K562 (cell line): ENCODE data around the gene MICAL2. TPM values are rescaled to one million over a fixed set of nuclear protein-coding genes. Genes with fewer than 3 reads are reported as not detected.

ENCODE experiments used
- ATAC-seq: fragments of 200-7000 bp; cut with Tn5 transposase; 3 replicates; pipeline ENCODE4 v1.9.1; 2020; ENCODE audit warnings: moderate library complexity
- BruUV-seq: library from RNA; stranded (reverse); fragments of 400-500 nt; replicated peaks from 2 replicates; lab custom pipeline; 2021; lab: Mats Ljungman, UMichigan
- CTCF ChIA-PET: fragments of 300-600 bp; formaldehyde crosslinking; extraction: SDS; loops from one replicate; lab custom pipeline; 2021; ENCODE audit warnings: low intra/inter-chr PET ratio; lab: Yijun Ruan, JAX
- POLR2A ChIA-PET: fragments of 300-600, 350-650 bp; sonication (Branson Sonifier 250); formaldehyde crosslinking; extraction: SDS; loops from one replicate; lab custom pipeline; 2021; ENCODE audit warnings: antibody characterized with exemption, inconsistent platforms; lab: Yijun Ruan, JAX
- DNase-seq, 4 experiments: peaks; one replicate each; pipeline versions ENCODE4 v3.0.0 to v3.0.0-alpha.2; 2011 to 2018; ENCODE audit warnings: low spot score in 3 of 4, mixed read lengths in 3 of 4; ENCODE audit errors: extremely low read depth in 1 of 4
- FAIRE-seq: peaks from 2 replicates; lab custom pipeline; 2011; peaks lifted over from hg19 to GRCh38; lab: Jason Lieb, UNC
- H2AFZ ChIP-seq: 2 replicates; pipeline ENCODE4 v1.6.0; 2011; ENCODE audit warnings: low read depth, low read length, control low read depth, inconsistent platforms
- H3K27ac ChIP-seq: fragments of 200-600 bp; 3 replicates; pipeline ENCODE4 v1.8.0; 2011; ENCODE audit warnings: low read depth, mild to moderate bottlenecking, control low read depth, inconsistent platforms, low read length, moderate library complexity, mixed read lengths; ENCODE audit errors: extremely low read depth
- H3K27me3 ChIP-seq, 2 experiments: fragments of 300-600 bp in 1 of 2; 2 replicates in 1 of 2; 3 replicates in 1 of 2; pipeline versions ENCODE4 v1.6.0 to v1.8.0; 2011; ENCODE audit warnings: inconsistent platforms in 2 of 2, low read length in 2 of 2, mild to moderate bottlenecking in 1 of 2, mixed read lengths in 1 of 2, moderate library complexity in 1 of 2; ENCODE audit not compliant: control insufficient read depth in 2 of 2, insufficient read depth in 2 of 2
- H3K36me3 ChIP-seq: fragments of 300-600 bp; 3 replicates; pipeline ENCODE4 v1.8.0; 2011; ENCODE audit warnings: mild to moderate bottlenecking, low read length, inconsistent platforms; ENCODE audit not compliant: control insufficient read depth, insufficient read depth
- H3K4me1 ChIP-seq, 2 experiments: fragments of 200-600 bp in 1 of 2; replicated peaks in 1 of 2; 2 replicates in 1 of 2; 3 replicates in 1 of 2; pipeline versions ENCODE4 v1.5.1 to v1.8.0; 2011; ENCODE audit warnings: inconsistent platforms in 2 of 2, low read length in 2 of 2, mild to moderate bottlenecking in 1 of 2, mixed read lengths in 1 of 2, moderate library complexity in 1 of 2; ENCODE audit not compliant: control insufficient read depth in 2 of 2, insufficient read depth in 2 of 2
- H3K4me2 ChIP-seq: 2 replicates; pipeline ENCODE4 v1.6.1; 2011; ENCODE audit warnings: low read length, control low read depth, inconsistent platforms, mixed read lengths; ENCODE audit not compliant: insufficient read depth
- H3K4me3 ChIP-seq: fragments of 200-600 bp; sonication (generic), shearing (Covaris generic); 2 replicates; pipeline ENCODE4 v1.5.1; 2016; ENCODE audit warnings: control low read depth, inconsistent platforms
- H3K79me2 ChIP-seq: fragments of 200-600 bp; 3 replicates; pipeline ENCODE4 v1.8.0; 2011; ENCODE audit warnings: low read length, inconsistent platforms; ENCODE audit not compliant: control insufficient read depth, insufficient read depth
- H3K9ac ChIP-seq, 2 experiments: 2 replicates each; pipeline versions ENCODE4 v1.6.0 to v1.6.1; 2011; ENCODE audit warnings: low read depth in 2 of 2, low read length in 2 of 2, control low read depth in 1 of 2, inconsistent platforms in 1 of 2, mild to moderate bottlenecking in 1 of 2, mixed read lengths in 1 of 2; ENCODE audit not compliant: insufficient read depth in 1 of 2
- H3K9me1 ChIP-seq: one replicate; pipeline ENCODE4 v1.6.0; 2011; ENCODE audit warnings: inconsistent platforms, mild to moderate bottlenecking, low read length, moderate library complexity; ENCODE audit not compliant: control insufficient read depth, insufficient read depth
- H3K9me3 ChIP-seq: replicated peaks from 2 replicates; pipeline ENCODE4 v1.5.1; 2011; ENCODE audit warnings: low read depth, low read length, inconsistent platforms; ENCODE audit not compliant: control insufficient read depth, insufficient read depth
- H4K20me1 ChIP-seq: replicated peaks from 2 replicates; pipeline ENCODE4 v1.6.1; 2011; ENCODE audit warnings: low read length, inconsistent platforms, mixed read lengths; ENCODE audit not compliant: control insufficient read depth, insufficient read depth
- ATF3 ChIP-seq, 2 experiments: fragments of 450-650 bp in 1 of 2; sonication (generic) in 1 of 2; formaldehyde crosslinking in 1 of 2; IDR thresholded peaks in 1 of 2; conservative IDR thresholded peaks in 1 of 2; 2 replicates each; pipeline versions ENCODE4 v1.6.1 to v1.8.1; 2016 to 2023; ENCODE audit warnings: mild to moderate bottlenecking in 2 of 2, moderate library complexity in 2 of 2, inconsistent platforms in 1 of 2, missing genetic modification reagents in 1 of 2
- CEBPG ChIP-seq, 3 experiments: fragments of 200-800 bp in 1 of 3; sonication (Bioruptor generic) in 1 of 3; sonication (generic) in 1 of 3; formaldehyde crosslinking in 1 of 3; IDR thresholded peaks in 2 of 3; conservative IDR thresholded peaks in 1 of 3; 2 replicates each; pipeline versions ENCODE4 v1.6.1 to v1.8.0; 2016 to 2022; ENCODE audit warnings: missing compliant biosample characterization in 2 of 3, missing genetic modification characterization in 2 of 3, mild to moderate bottlenecking in 1 of 3, missing genetic modification reagents in 1 of 3
- GATAD2B ChIP-seq: fragments of 450-650 bp; IDR thresholded peaks from 2 replicates; pipeline ENCODE4 v1.6.1; 2017; ENCODE audit warnings: mild to moderate bottlenecking, borderline replicate concordance
- PHTF2 ChIP-seq: fragments of 250-450 bp; sonication (Bioruptor Pico); IDR thresholded peaks from 2 replicates; pipeline ENCODE4 v1.5.0; 2021; ENCODE audit warnings: mild to moderate bottlenecking
- RAD21 ChIP-seq, 2 experiments: fragments of 250-450 bp in 1 of 2; fragments of 450-650 bp in 1 of 2; sonication (Bioruptor Pico) in 1 of 2; formaldehyde crosslinking in 1 of 2; IDR thresholded peaks in 1 of 2; conservative IDR thresholded peaks in 1 of 2; 2 replicates each; pipeline versions ENCODE4 v1.4.0 to v1.8.0; 2020 to 2022; ENCODE audit warnings: mild to moderate bottlenecking in 2 of 2, moderate library complexity in 1 of 2
- ZBED1 ChIP-seq: IDR thresholded peaks from 2 replicates; pipeline ENCODE4 v1.6.1; 2014
- WGBS: fragments of 100-300 bp; shearing (Covaris generic); methylation state at CpG from one replicate; pipeline ENCODE4 v1.1.6; 2016; ENCODE audit warnings: low coverage, mixed read lengths; ENCODE audit not compliant: insufficient coverage; ENCODE audit errors: missing lambda C conversion rate; 5-methylcytosine and 5-hydroxymethylcytosine counted together
- in situ Hi-C: fragments of 300-500 bp; cut with MboI; formaldehyde crosslinking; loops from 4 replicates; pipeline ENCODE4 v1.15.0; 2018; ENCODE audit warnings: inconsistent platforms, mixed read lengths
- intact Hi-C: fragments of 100-400 bp; cut with micrococcal nuclease; formaldehyde crosslinking; loops from 2 replicates; pipeline ENCODE4 v1.14.2; 2022
- polyA plus RNA-seq, 8 experiments: library from polyadenylated mRNA; depleted of rRNA in 4 of 8; stranded (reverse) in 5 of 8; unstranded in 3 of 8; fragments of >200 nt; fragmentation: Nextera tagmentation in 2 of 8; fragmentation: Illumina TruSeq in 1 of 8; extraction: Ambion mirVana in 2 of 8; extraction: Trizol in 1 of 8; gene quantifications; 2 replicates each; pipeline versions ENCODE4 v1.2.1 to v1.2.3, GENCODE V29; 2011 to 2014; ENCODE audit warnings: inconsistent platforms in 1 of 8, missing spikeins in 1 of 8
- total RNA-seq, 7 experiments: library from RNA; depleted of rRNA in 6 of 7; stranded (reverse); fragments of >200 nt in 6 of 7; fragmentation: Illumina TruSeq in 2 of 7; extraction: Trizol in 2 of 7; gene quantifications; 2 replicates each; pipeline versions ENCODE4 v1.2.1 to v1.2.3, GENCODE V29; 2011 to 2021; ENCODE audit warnings: low replicate concordance in 1 of 7
- TF ChIP-seq, protein P1 (sequence below), 3 experiments: IDR thresholded peaks in 2 of 3; conservative IDR thresholded peaks in 1 of 3; 2 replicates each; pipeline ENCODE4 v1.5.1; 2011 to 2012; ENCODE audit warnings: low read length in 3 of 3, mild to moderate bottlenecking in 3 of 3, control low read depth in 2 of 3, improper control_type of control experiment in 1 of 3, inconsistent platforms in 1 of 3, low read depth in 1 of 3, mixed read lengths in 1 of 3, moderate library complexity in 1 of 3; ENCODE audit not compliant: insufficient read depth in 2 of 3

Gene MICAL2
- total and polyA plus RNA-seq, 9 of the 15 experiments (the other 6 are each of a cell fraction or from before 2014, with no cell fraction given) = 4.7 to 64.2 (median 33.6) TPM

DNA sequence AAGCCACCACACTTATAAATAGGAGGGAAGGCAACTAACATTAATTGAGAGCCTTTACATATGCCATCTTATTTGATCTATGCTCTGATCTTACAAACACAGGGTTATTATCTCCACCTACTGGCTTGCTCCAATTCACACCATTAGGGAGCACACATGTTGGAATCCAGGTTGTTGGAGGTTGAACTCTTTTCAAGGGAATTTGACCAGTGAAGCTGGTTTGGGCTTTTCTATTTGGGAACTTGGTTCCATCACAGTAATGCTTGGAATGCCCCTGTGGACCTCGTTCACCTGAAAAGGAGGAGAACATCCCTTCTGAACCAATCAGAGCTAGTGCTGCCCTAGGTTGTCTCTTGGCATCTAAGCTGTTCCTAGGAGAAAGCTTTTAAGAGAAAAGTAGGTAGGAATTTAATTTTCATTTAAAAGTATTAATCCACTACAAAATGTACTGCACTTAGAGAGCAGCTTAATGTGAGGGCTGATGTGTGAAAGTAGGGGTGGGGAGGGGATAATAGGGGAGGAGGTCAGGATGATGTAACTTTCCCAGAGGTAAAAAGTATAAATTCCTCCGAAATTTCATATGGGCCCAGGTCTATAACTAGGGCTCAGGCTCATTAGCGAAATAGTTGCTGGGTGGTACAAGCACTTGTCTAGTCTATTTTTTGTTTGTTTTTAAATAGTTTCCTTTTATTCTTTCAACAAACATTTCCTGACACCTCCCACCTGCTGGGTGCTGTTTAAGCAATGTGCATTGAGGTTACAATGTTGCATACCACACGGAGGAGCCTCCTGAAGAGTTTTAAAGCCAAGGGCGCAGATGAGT lies 7.6 kb upstream of the MICAL2 start:
- ChIA-PET CTCF (interaction anchor here (1.3 kb wide), 1 partner anchor 134 kb away, joined by 3 read pairs; no protein-coding TSS in a partner anchor), POLR2A (interaction anchor here (0.7 kb wide), 1 partner anchor 48 kb away, joined by 3 read pairs; no protein-coding TSS in a partner anchor)
- ATAC-seq = peak; percentile 44
- H3K36me3 ChIP-seq = no peaks in the 10 kb centered on the region
- TF ChIP-seq CEBPG (CRISPR knock-in tag; IDR thresholded peaks at IDR 0.05) (no peak), CEBPG (tag; conservative IDR thresholded peaks at IDR 0.05 in 1 of 2, IDR thresholded peaks at IDR 0.05 in 1 of 2) (peak in 1 of 2 experiments; percentile 61; a peak in 2 of 4 replicates), RAD21 (CRISPR knock-in tag; conservative IDR thresholded peaks at IDR 0.05 in 1 of 2, IDR thresholded peaks at IDR 0.05 in 1 of 2) (peak in 1 of 2 experiments; percentile 29; a peak in 2 of 4 replicates), ZBED1 (no peak), GATAD2B (no peak), ATF3 (IDR thresholded peaks at IDR 0.05) (peak; percentile 55; the same call in 1 of the 2 replicates), ATF3 (CRISPR knock-in tag; conservative IDR thresholded peaks at IDR 0.05) (no peak), PHTF2 (CRISPR knock-in tag) (no peak)
- TF ChIP-seq, protein P1, sequence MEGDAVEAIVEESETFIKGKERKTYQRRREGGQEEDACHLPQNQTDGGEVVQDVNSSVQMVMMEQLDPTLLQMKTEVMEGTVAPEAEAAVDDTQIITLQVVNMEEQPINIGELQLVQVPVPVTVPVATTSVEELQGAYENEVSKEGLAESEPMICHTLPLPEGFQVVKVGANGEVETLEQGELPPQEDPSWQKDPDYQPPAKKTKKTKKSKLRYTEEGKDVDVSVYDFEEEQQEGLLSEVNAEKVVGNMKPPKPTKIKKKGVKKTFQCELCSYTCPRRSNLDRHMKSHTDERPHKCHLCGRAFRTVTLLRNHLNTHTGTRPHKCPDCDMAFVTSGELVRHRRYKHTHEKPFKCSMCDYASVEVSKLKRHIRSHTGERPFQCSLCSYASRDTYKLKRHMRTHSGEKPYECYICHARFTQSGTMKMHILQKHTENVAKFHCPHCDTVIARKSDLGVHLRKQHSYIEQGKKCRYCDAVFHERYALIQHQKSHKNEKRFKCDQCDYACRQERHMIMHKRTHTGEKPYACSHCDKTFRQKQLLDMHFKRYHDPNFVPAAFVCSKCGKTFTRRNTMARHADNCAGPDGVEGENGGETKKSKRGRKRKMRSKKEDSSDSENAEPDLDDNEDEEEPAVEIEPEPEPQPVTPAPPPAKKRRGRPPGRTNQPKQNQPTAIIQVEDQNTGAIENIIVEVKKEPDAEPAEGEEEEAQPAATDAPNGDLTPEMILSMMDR (IDR thresholded peaks at IDR 0.05 in 2 of 3, conservative IDR thresholded peaks at IDR 0.05 in 1 of 3; ENCODE audit: insufficient read depth in 2 of 3, low read depth in 1 of 3, low read length in 3 of 3) = peak in 1 of 3 experiments; percentile 25; a peak in 2 of 6 replicates
- 21% methylated on average over 5 of the region's 5 CpGs for WGBS
- H3K79me2 ChIP-seq = no peaks in the 10 kb centered on the region
- no peak overlapping the region for H3K4me2 ChIP-seq
- intact Hi-C loops = no loop called here
- no peak overlapping the region for H2AFZ ChIP-seq
- no TSS peak for BruUV-seq
- H3K9ac ChIP-seq = no peak overlapping the region
- in situ Hi-C loops = no loop called here
- H3K27ac ChIP-seq = no peak overlapping the region
- no peak overlapping the region for H3K4me3 ChIP-seq
- no peaks in the 10 kb centered on the region for H3K27me3 ChIP-seq
- H4K20me1 ChIP-seq = no peaks in the 10 kb centered on the region
- no peaks in the 10 kb centered on the region for H3K9me3 ChIP-seq
- H3K9me1 ChIP-seq = no peaks in the 10 kb centered on the region
- DNase-seq = no peak
- peaks cover 0 to 4% of the 10 kb centered on the region in 2 experiments; a peak in 3 of 5 replicates for H3K4me1 ChIP-seq
- no peak for FAIRE-seq
